IMR-90 (cell line): ENCODE results near the gene MAP1LC3B2. TPM values are rescaled to one million over a fixed set of nuclear protein-coding genes. Genes with fewer than 3 reads are reported as not detected.

Source experiments
- ATAC-seq: fragments of 200-7000 bp; cut with Tn5 transposase; 2 replicates; pipeline ENCODE4 v1.9.1; 2020; ENCODE audit warnings: low read depth, mild to moderate bottlenecking, moderate library complexity
- BruUV-seq: library from RNA; stranded (reverse); fragments of 400-500 nt; replicated peaks from 2 replicates; lab custom pipeline; 2021; lab: Mats Ljungman, UMichigan
- CTCF ChIA-PET: fragments of 300-600 bp; formaldehyde crosslinking; extraction: SDS; loops from one replicate; lab custom pipeline; 2021; ENCODE audit warnings: antibody characterized with exemption; lab: Yijun Ruan, JAX
- POLR2A ChIA-PET: fragments of 300-600 bp; sonication (Branson Sonifier 250); formaldehyde crosslinking; loops from one replicate; lab custom pipeline; 2022; ENCODE audit warnings: antibody characterized with exemption; ENCODE audit not compliant: unreplicated experiment; lab: Charles Lee
- DNase-seq: peaks from one replicate; pipeline ENCODE4 v3.0.0; 2013
- H2AFZ ChIP-seq: replicated peaks from 2 replicates; pipeline ENCODE3; 2013; ENCODE audit warnings: low read length, mild to moderate bottlenecking; ENCODE audit not compliant: poor library complexity
- H2AK5ac ChIP-seq: 2 replicates; pipeline ENCODE4 v1.6.1; 2013; ENCODE audit warnings: low read depth, low read length, inconsistent platforms
- H2AK9ac ChIP-seq: replicated peaks from 2 replicates; pipeline ENCODE3; 2013; ENCODE audit warnings: mild to moderate bottlenecking, low read depth, low read length, moderate library complexity; ENCODE audit not compliant: poor library complexity
- H2BK120ac ChIP-seq: 2 replicates; pipeline ENCODE4 v1.6.1; 2013; ENCODE audit warnings: low read depth, low read length, inconsistent platforms
- H2BK15ac ChIP-seq: 3 replicates; pipeline ENCODE4 v1.6.1; 2013; ENCODE audit warnings: low read depth, low read length, inconsistent platforms
- H2BK20ac ChIP-seq: 2 replicates; pipeline ENCODE4 v1.6.1; 2013; ENCODE audit warnings: low read depth, mild to moderate bottlenecking, inconsistent platforms, low read length, moderate library complexity
- H2BK5ac ChIP-seq: 2 replicates; pipeline ENCODE4 v1.6.1; 2013; ENCODE audit warnings: mild to moderate bottlenecking, low read depth, low read length, inconsistent platforms; ENCODE audit not compliant: poor library complexity, severe bottlenecking
- H3K14ac ChIP-seq: replicated peaks from 2 replicates; pipeline ENCODE4 v1.6.1; 2013; ENCODE audit warnings: low read depth, low read length, inconsistent platforms
- H3K18ac ChIP-seq: 2 replicates; pipeline ENCODE4 v1.6.1; 2013; ENCODE audit warnings: low read depth, low read length, control low read depth
- H3K23ac ChIP-seq: 2 replicates; pipeline ENCODE4 v1.6.1; 2013; ENCODE audit warnings: low read depth, low read length, inconsistent platforms
- H3K27ac ChIP-seq: 2 replicates; pipeline ENCODE4 v1.5.1; 2013; ENCODE audit warnings: mild to moderate bottlenecking, control low read depth, low read length; ENCODE audit not compliant: insufficient read depth
- H3K27me3 ChIP-seq: 2 replicates; pipeline ENCODE4 v1.6.1; 2013; ENCODE audit warnings: low read length; ENCODE audit not compliant: control insufficient read depth, insufficient read depth
- H3K36me3 ChIP-seq: 2 replicates; pipeline ENCODE4 v1.6.1; 2013; ENCODE audit warnings: low read length, mixed read lengths; ENCODE audit not compliant: control insufficient read depth, insufficient read depth
- H3K4ac ChIP-seq: 2 replicates; pipeline ENCODE4 v1.6.1; 2013; ENCODE audit warnings: low read depth, low read length, inconsistent platforms
- H3K4me1 ChIP-seq: 2 replicates; pipeline ENCODE4 v1.6.1; 2013; ENCODE audit warnings: low read length, mixed read lengths; ENCODE audit not compliant: control insufficient read depth, insufficient read depth
- H3K4me2 ChIP-seq: 2 replicates; pipeline ENCODE4 v1.6.1; 2013; ENCODE audit warnings: low read depth, mild to moderate bottlenecking, control low read depth, low read length, moderate library complexity
- H3K4me3 ChIP-seq: 2 replicates; pipeline ENCODE4 v1.5.1; 2013; ENCODE audit warnings: low read depth, mild to moderate bottlenecking, control low read depth, low read length, moderate library complexity; ENCODE audit not compliant: insufficient read depth
- H3K56ac ChIP-seq: 2 replicates; pipeline ENCODE4 v1.6.1; 2013; ENCODE audit warnings: low read length, inconsistent platforms; ENCODE audit not compliant: insufficient read depth; ENCODE audit errors: extremely low read depth
- H3K79me1 ChIP-seq, 2 experiments: 2 replicates each; pipeline ENCODE4 v1.6.1; 2013; ENCODE audit warnings: low read length in 2 of 2, inconsistent platforms in 1 of 2, low read depth in 1 of 2
- H3K9ac ChIP-seq: 2 replicates; pipeline ENCODE4 v1.6.1; 2013; ENCODE audit warnings: low read depth, low read length, control low read depth
- H3K9me1 ChIP-seq: 2 replicates; pipeline ENCODE4 v1.6.1; 2013; ENCODE audit warnings: low read length, inconsistent platforms; ENCODE audit not compliant: insufficient read depth
- H3K9me3 ChIP-seq: 2 replicates; pipeline ENCODE4 v1.6.1; 2013; ENCODE audit warnings: low read length; ENCODE audit not compliant: control insufficient read depth, insufficient read depth
- H4K20me1 ChIP-seq: 2 replicates; pipeline ENCODE4 v1.6.1; 2013; ENCODE audit warnings: low read length, inconsistent platforms; ENCODE audit not compliant: insufficient read depth
- H4K5ac ChIP-seq: 2 replicates; pipeline ENCODE4 v1.6.1; 2013; ENCODE audit warnings: mild to moderate bottlenecking, low read depth, low read length, control low read depth
- H4K8ac ChIP-seq, 2 experiments: 2 replicates each; pipeline ENCODE4 v1.6.1; 2013; ENCODE audit warnings: low read depth in 2 of 2, low read length in 2 of 2, control low read depth in 1 of 2, inconsistent platforms in 1 of 2
- H4K91ac ChIP-seq: 2 replicates; pipeline ENCODE4 v1.6.1; 2013; ENCODE audit warnings: low read depth, low read length, inconsistent platforms; ENCODE audit not compliant: insufficient read depth
- FOS ChIP-seq: fragments of 150-350 bp; IDR thresholded peaks from 2 replicates; pipeline ENCODE4 v1.6.1; 2016; ENCODE audit warnings: low read depth, low read length
- MAFK ChIP-seq: IDR thresholded peaks from 2 replicates; pipeline ENCODE4 v1.6.1; 2012; ENCODE audit warnings: low read depth, low read length, improper control_type of control experiment
- NFE2L2 ChIP-seq: fragments of 150-350 bp; IDR thresholded peaks from 2 replicates; pipeline ENCODE4 v1.6.1; 2016; ENCODE audit warnings: low read depth, mild to moderate bottlenecking, low read length
- POLR2A ChIP-seq: IDR thresholded peaks from 2 replicates; pipeline ENCODE4 v1.6.1; 2012; ENCODE audit warnings: mild to moderate bottlenecking, low read depth, low read length
- WGBS, 2 experiments: methylation state at CpG; one replicate each; pipeline versions ENCODE4 v1.1.5 to v1.1.7; 2013; ENCODE audit warnings: missing lambda C conversion rate in 2 of 2; ENCODE audit not compliant: insufficient read length in 1 of 2; ENCODE audit errors: extremely low coverage in 2 of 2; 5-methylcytosine and 5-hydroxymethylcytosine counted together
- dilution Hi-C: fragments of 300-500 bp; cut with HindIII; formaldehyde crosslinking; loops from one replicate; pipeline ENCODE4 v1.14.3; 2018; ENCODE audit warnings: low sequenced_read_pairs; ENCODE audit not compliant: unreplicated experiment
- in situ Hi-C: fragments of 300-500 bp; cut with MboI; formaldehyde crosslinking; loops from 3 replicates; pipeline ENCODE4 v1.14.3; 2019; ENCODE audit warnings: low sequenced_read_pairs, inconsistent platforms, mixed read lengths
- intact Hi-C: fragments of 100-400 bp; cut with micrococcal nuclease; formaldehyde crosslinking; loops from 2 replicates; pipeline ENCODE4 v1.10.0; 2022
- polyA plus RNA-seq, 3 experiments: library from polyadenylated mRNA; depleted of rRNA; stranded (reverse); fragments of >200 nt; gene quantifications; 2 replicates each; pipeline ENCODE4 v1.2.3, GENCODE V29; 2012; ENCODE audit warnings: low replicate concordance in 1 of 3
- total RNA-seq: library from RNA; depleted of rRNA; stranded (reverse); fragments of >200 nt; gene quantifications from 2 replicates; pipeline ENCODE4 v1.2.3, GENCODE V29; 2012
- TF ChIP-seq, protein P1 (sequence below): fragments of 150-350 bp; IDR thresholded peaks from 2 replicates; pipeline ENCODE4 v1.6.1; 2016; ENCODE audit warnings: low read depth, mild to moderate bottlenecking, low read length, moderate library complexity, borderline replicate concordance
- TF ChIP-seq, protein P2 (sequence below): conservative IDR thresholded peaks from 2 replicates; pipeline ENCODE4 v1.5.1; 2012; ENCODE audit warnings: mild to moderate bottlenecking, low read depth, low read length, improper control_type of control experiment

The MAP1LC3B2 gene
- total and polyA plus RNA-seq, 2 of the 4 experiments (the other 2 are of a cell fraction): 1.4 TPM; not detected in 1

DNA sequence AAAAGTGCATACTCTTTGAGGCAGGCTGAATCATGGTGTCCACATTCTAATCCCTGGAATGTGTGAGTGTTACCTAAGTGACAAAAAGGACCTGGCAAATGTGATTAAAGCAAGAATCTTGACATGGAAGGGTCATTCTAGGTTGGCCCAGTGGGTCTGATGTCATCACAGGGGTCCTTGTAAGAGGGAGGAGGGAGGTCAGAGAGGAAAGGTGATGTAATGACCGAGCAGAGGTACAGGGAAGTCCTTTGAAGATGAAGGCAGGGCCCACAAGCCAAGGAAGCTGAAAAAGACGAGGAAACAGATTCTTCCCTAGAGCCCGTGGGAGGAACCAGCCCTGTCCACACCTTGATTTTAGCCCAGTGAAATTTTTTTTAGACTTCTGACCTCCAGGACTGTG lies 60.1 kb downstream of the MAP1LC3B2 start:
- Histone ChIP-seq H3K56ac (no peak overlapping the region), H4K8ac (no peak overlapping the region), H2AK5ac (no peak overlapping the region), H2BK15ac (no peak overlapping the region), H2BK20ac (no peak overlapping the region), H3K4me2 (no peak overlapping the region), H3K79me1 (no peaks in the 10 kb centered on the region), H3K9ac (no peak overlapping the region), H3K27ac (no peak overlapping the region), H3K4me3 (no peak overlapping the region), H2AK9ac (no peak overlapping the region), H3K23ac (no peak overlapping the region), H3K4me1 (no peaks in the 10 kb centered on the region), H3K4ac (no peak overlapping the region), H3K36me3 (no peaks in the 10 kb centered on the region), H4K20me1 (no peaks in the 10 kb centered on the region), H3K18ac (no peak overlapping the region), H4K91ac (no peak overlapping the region), H2BK120ac (no peak overlapping the region), H2AFZ (no peak overlapping the region), H2BK5ac (no peak overlapping the region), H3K14ac (no peak overlapping the region), H3K9me3 (peaks cover 9% of the 10 kb centered on the region), H4K5ac (no peak overlapping the region), H3K27me3 (peaks cover 30% of the 10 kb centered on the region), H3K9me1 (no peaks in the 10 kb centered on the region)
- in situ Hi-C loops: no loop called here
- no CpG with 5 or more reads among the region's 3 CpGs for WGBS, 2 experiments
- intact Hi-C loops: no loop called here
- ATAC-seq (no peak), DNase-seq (no peak)
- no TSS peak for BruUV-seq
- CTCF ChIA-PET: no interaction called here
- POLR2A ChIA-PET: no interaction called here
- dilution Hi-C loops: no loop called here
- TF ChIP-seq FOS: no peak
- TF ChIP-seq, protein P1, sequence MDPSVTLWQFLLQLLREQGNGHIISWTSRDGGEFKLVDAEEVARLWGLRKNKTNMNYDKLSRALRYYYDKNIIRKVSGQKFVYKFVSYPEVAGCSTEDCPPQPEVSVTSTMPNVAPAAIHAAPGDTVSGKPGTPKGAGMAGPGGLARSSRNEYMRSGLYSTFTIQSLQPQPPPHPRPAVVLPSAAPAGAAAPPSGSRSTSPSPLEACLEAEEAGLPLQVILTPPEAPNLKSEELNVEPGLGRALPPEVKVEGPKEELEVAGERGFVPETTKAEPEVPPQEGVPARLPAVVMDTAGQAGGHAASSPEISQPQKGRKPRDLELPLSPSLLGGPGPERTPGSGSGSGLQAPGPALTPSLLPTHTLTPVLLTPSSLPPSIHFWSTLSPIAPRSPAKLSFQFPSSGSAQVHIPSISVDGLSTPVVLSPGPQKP: no peak
- TF ChIP-seq NFE2L2: no peak
- TF ChIP-seq MAFK: no peak
- TF ChIP-seq POLR2A: no peak
- TF ChIP-seq, protein P2, sequence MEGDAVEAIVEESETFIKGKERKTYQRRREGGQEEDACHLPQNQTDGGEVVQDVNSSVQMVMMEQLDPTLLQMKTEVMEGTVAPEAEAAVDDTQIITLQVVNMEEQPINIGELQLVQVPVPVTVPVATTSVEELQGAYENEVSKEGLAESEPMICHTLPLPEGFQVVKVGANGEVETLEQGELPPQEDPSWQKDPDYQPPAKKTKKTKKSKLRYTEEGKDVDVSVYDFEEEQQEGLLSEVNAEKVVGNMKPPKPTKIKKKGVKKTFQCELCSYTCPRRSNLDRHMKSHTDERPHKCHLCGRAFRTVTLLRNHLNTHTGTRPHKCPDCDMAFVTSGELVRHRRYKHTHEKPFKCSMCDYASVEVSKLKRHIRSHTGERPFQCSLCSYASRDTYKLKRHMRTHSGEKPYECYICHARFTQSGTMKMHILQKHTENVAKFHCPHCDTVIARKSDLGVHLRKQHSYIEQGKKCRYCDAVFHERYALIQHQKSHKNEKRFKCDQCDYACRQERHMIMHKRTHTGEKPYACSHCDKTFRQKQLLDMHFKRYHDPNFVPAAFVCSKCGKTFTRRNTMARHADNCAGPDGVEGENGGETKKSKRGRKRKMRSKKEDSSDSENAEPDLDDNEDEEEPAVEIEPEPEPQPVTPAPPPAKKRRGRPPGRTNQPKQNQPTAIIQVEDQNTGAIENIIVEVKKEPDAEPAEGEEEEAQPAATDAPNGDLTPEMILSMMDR: no peak
